ENCODE results near the gene GNAQ.

GRCh38 chr9:78026947-78027346 is 4.7 kb downstream of the GNAQ start:
- TF ChIP-seq, protein P1, sequence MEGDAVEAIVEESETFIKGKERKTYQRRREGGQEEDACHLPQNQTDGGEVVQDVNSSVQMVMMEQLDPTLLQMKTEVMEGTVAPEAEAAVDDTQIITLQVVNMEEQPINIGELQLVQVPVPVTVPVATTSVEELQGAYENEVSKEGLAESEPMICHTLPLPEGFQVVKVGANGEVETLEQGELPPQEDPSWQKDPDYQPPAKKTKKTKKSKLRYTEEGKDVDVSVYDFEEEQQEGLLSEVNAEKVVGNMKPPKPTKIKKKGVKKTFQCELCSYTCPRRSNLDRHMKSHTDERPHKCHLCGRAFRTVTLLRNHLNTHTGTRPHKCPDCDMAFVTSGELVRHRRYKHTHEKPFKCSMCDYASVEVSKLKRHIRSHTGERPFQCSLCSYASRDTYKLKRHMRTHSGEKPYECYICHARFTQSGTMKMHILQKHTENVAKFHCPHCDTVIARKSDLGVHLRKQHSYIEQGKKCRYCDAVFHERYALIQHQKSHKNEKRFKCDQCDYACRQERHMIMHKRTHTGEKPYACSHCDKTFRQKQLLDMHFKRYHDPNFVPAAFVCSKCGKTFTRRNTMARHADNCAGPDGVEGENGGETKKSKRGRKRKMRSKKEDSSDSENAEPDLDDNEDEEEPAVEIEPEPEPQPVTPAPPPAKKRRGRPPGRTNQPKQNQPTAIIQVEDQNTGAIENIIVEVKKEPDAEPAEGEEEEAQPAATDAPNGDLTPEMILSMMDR (IDR thresholded peaks at IDR 0.05): no peak
- no peak for TF ChIP-seq POLR2A (IDR thresholded peaks at IDR 0.05)

Data from body of pancreas (tissue), 4 donors.